Measurements from ENCODE around the gene SMC5. TPM values are rescaled to one million over a fixed set of nuclear protein-coding genes. Genes with fewer than 3 reads are reported as not detected.

The SMC5 gene
- total RNA-seq (10 to 100 TPM; 15.4 to 24.4 (median 17.0) TPM), polyA plus RNA-seq (7.7 TPM)
- long read RNA-seq, donor 1, full-length matches to known transcripts: 5 of 15 reads
- long read RNA-seq, donor 1, partial matches to known transcripts: 5 of 15 reads
- long read RNA-seq, donor 1, other reads (novel, unspliced or antisense): 5 of 15 reads
- long read RNA-seq, donor 2, full-length matches to known transcripts: 3 of 5 reads
- long read RNA-seq, donor 2, partial matches to known transcripts: 1 of 5 reads
- long read RNA-seq, donor 2, other reads (novel, unspliced or antisense): 1 of 5 reads
- long read RNA-seq, donor 3, full-length matches to known transcripts: 1 of 59 reads
- long read RNA-seq, donor 3, partial matches to known transcripts: 50 of 59 reads
- long read RNA-seq, donor 3, other reads (novel, unspliced or antisense): 8 of 59 reads
- long read RNA-seq, donor 4, full-length matches to known transcripts: 2 of 3 reads
- long read RNA-seq, donor 4, partial matches to known transcripts: 1 of 3 reads
- long read RNA-seq, donor 4, other reads (novel, unspliced or antisense): 0 of 3 reads

DNA sequence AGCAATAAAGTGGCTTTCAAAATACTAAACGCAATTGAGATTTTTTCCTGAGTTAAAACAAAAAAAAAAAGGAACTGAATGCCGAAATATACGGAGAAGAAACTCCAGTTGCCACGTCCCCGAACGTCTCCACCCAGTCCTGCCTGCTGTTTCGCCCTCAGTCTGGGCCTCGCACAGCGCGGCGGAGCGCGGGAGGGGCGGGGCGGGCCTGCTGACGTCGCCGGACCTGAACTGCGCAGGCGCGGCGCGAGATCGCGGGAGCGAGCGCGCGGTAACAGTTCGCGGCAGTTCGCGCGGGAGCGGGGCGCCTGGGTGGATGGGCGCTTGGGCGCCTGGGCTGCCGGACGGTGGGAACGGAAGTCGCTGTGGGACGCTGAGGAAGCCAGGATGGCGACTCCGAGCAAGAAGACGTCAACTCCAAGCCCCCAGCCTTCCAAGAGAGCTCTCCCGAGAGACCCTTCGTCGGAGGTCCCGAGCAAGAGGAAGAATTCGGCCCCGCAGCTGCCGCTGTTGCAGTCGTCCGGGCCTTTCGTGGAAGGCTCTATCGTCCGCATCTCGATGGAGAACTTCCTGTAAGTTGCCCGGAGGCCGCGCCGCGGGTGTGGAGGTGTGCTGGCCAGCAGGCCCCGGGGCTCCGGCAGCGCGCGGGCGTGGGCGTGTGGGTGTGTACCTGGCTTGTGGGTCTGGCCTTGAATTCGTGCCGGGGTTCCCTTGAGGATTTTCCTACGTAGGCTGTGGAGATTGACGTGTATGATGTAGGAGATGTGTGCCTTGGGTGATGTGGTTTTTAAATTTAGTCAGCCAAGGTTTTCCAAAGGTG, at the start of gene SMC5:
SMC5 (plus strand) TSS at position 287 of the 820 bp plus-strand sequence; CDS start at position 388, 101 bp downstream.
- intact Hi-C loops (cut with DNase I): no loop called here
- H3K9me3 ChIP-seq (ENCODE audit: control insufficient read depth, low read length): no peaks in the 10 kb centered on the region
- DNase-seq: peak; percentile 92 to 97 (median 96)
- H3K27me3 ChIP-seq (ENCODE audit: control insufficient read depth, insufficient read depth): no peaks in the 10 kb centered on the region
- H3K4me3 ChIP-seq (ENCODE audit: low read length): peak within 1 kb of the TSS; percentile 69
- peak within 1 kb of the TSS; percentile 87 for H3K27ac ChIP-seq (ENCODE audit: low read length)
- ATAC-seq: peak; percentile 98
- under 1% methylated on average over 75 of the region's 75 CpGs for WGBS
- peaks cover 7% of the 10 kb centered on the region for H3K4me1 ChIP-seq (ENCODE audit: control insufficient read depth, insufficient read depth, low read length)

GRCh38 chr9:70217029-70217428, 41.7 kb upstream of the SMC5 start:
- Histone ChIP-seq H3K9me3 (ENCODE audit: control insufficient read depth, low read length) (peaks cover 2% of the 10 kb centered on the region), H3K27me3 (ENCODE audit: control insufficient read depth, insufficient read depth) (no peaks in the 10 kb centered on the region), H3K4me3 (ENCODE audit: low read length) (no peak overlapping the region), H3K4me1 (ENCODE audit: control insufficient read depth, insufficient read depth, low read length) (no peaks in the 10 kb centered on the region), H3K27ac (ENCODE audit: low read length) (no peak overlapping the region)
- WGBS: 77% methylated on average over 16 of the region's 16 CpGs
- ATAC-seq (no peak), DNase-seq (peak in 2 of 3 donors; percentile 41 to 71)
- intact Hi-C loops (cut with DNase I): no loop called here

DNA sequence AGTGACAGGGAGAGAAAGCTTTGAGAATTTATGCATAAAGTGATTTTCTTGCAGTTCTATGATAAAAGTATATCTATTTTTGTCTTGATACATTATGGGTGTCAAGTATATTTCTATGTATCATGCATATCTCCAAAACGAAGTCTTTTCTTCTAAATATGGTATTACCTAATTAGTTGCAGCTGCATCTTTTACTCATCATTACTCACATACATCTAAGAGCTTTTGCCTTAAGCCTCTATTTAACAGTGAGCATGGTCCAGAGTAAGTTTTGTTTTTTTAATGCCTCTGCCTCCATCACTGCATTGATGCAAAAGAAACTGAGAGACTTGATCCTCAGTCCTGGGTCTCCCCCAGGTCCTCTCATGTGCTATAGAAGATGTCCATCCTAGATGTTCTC, 40.0 kb upstream of the SMC5 start:
- WGBS: 80% methylated on average over 1 of the region's 1 CpG
- Histone ChIP-seq H3K4me3 (ENCODE audit: low read length) (no peak overlapping the region), H3K4me1 (ENCODE audit: control insufficient read depth, insufficient read depth, low read length) (no peaks in the 10 kb centered on the region), H3K9me3 (ENCODE audit: control insufficient read depth, low read length) (no peaks in the 10 kb centered on the region), H3K27me3 (ENCODE audit: control insufficient read depth, insufficient read depth) (no peaks in the 10 kb centered on the region), H3K27ac (ENCODE audit: low read length) (no peak overlapping the region)
- DNase-seq: no peak
- ATAC-seq: no peak
- intact Hi-C loops (cut with DNase I): no loop called here

DNA sequence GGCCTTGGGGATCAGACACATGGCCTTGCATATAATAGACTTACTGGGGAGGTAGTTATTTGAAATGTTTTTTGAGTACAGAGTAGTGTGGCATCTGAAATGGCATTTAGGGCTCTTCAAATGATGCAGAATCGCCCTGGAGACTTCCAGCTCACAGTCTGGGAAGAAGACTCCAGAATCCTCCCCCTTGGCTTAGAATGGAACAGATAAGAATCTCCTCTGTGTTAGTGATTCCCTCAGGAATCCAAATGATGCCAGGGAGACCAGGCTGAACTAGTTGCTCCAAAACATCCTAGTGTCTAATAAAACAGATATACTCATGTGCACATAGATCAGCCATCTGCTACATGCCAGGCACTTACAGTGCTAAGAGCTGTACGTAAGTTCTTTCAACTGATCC, 38.6 kb upstream of the SMC5 start:
- no peak for DNase-seq
- no peak for ATAC-seq
- Histone ChIP-seq H3K4me1 (ENCODE audit: control insufficient read depth, insufficient read depth, low read length) (no peaks in the 10 kb centered on the region), H3K4me3 (ENCODE audit: low read length) (no peak overlapping the region), H3K27ac (ENCODE audit: low read length) (no peak overlapping the region), H3K27me3 (ENCODE audit: control insufficient read depth, insufficient read depth) (no peaks in the 10 kb centered on the region), H3K9me3 (ENCODE audit: control insufficient read depth, low read length) (no peaks in the 10 kb centered on the region)
- WGBS: 98% methylated on average over 2 of the region's 2 CpGs
- intact Hi-C loops (cut with DNase I): no loop called here

GRCh38 chr9:70222354-70222753, 36.4 kb upstream of the SMC5 start:
- no peaks in the 10 kb centered on the region for H3K4me1 ChIP-seq (ENCODE audit: control insufficient read depth, insufficient read depth, low read length)
- DNase-seq (no peak), ATAC-seq (no peak)
- H3K27ac ChIP-seq (ENCODE audit: low read length): no peak overlapping the region
- H3K27me3 ChIP-seq (ENCODE audit: control insufficient read depth, insufficient read depth): no peaks in the 10 kb centered on the region
- 79% methylated on average over 1 of the region's 1 CpG for WGBS
- H3K9me3 ChIP-seq (ENCODE audit: control insufficient read depth, low read length): no peaks in the 10 kb centered on the region
- no peak overlapping the region for H3K4me3 ChIP-seq (ENCODE audit: low read length)
- intact Hi-C loops (cut with DNase I): no loop called here

DNA sequence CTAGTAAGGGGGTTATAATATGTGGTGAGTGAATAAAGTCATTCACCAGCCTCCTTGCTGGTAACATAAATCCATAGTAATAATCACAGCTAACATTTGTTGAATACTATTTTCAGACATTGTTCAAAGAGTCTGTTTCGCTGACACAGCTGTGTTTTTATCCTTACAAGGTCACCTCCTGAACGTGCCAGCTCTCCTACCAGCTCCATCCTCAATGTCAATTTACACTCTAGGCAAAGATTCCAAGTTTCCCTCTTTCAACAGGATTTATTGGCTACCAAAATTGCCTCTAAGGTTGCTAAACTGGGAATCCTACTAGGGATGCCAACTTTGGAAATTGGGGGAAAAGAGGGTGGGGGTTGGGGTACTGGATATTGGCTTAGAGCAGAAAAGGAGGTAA, 30.7 kb upstream of the SMC5 start:
- DNase-seq: no peak
- Histone ChIP-seq H3K4me1 (ENCODE audit: control insufficient read depth, insufficient read depth, low read length) (no peaks in the 10 kb centered on the region), H3K27ac (ENCODE audit: low read length) (no peak overlapping the region), H3K27me3 (ENCODE audit: control insufficient read depth, insufficient read depth) (no peaks in the 10 kb centered on the region), H3K4me3 (ENCODE audit: low read length) (no peak overlapping the region), H3K9me3 (ENCODE audit: control insufficient read depth, low read length) (no peaks in the 10 kb centered on the region)
- intact Hi-C loops (cut with DNase I): loop anchor here in 1 of 4 donors (5.0 kb wide), 1 partner anchor 256 kb away; no protein-coding TSS in a partner anchor
- WGBS: 58% methylated on average over 2 of the region's 2 CpGs
- no peak for ATAC-seq

DNA sequence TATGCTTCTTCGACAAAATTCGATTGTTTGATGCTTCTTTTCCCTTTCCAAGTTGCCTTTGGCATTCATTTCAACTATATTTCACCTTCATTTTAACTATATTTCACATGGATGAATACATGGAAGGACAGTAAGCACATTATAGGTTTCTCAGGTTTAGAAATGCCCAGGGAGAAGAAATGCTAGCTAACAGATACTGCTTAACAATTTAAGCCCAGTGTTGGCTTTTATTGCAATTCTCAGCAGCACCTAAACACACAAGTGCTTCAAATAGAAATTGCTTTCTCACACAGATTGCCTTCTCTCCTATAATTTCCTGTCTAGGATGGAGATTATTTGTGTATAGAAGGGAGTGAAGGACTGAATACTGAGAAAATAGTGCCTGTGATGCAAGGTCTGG, 30.2 kb upstream of the SMC5 start:
- WGBS: 86% methylated on average over 2 of the region's 2 CpGs
- no peaks in the 10 kb centered on the region for H3K4me1 ChIP-seq (ENCODE audit: control insufficient read depth, insufficient read depth, low read length)
- no peaks in the 10 kb centered on the region for H3K27me3 ChIP-seq (ENCODE audit: control insufficient read depth, insufficient read depth)
- H3K27ac ChIP-seq (ENCODE audit: low read length): no peak overlapping the region
- intact Hi-C loops (cut with DNase I): loop anchor here in 1 of 4 donors (5.0 kb wide), 1 partner anchor 256 kb away; no protein-coding TSS in a partner anchor
- no peaks in the 10 kb centered on the region for H3K9me3 ChIP-seq (ENCODE audit: control insufficient read depth, low read length)
- no peak overlapping the region for H3K4me3 ChIP-seq (ENCODE audit: low read length)
- ATAC-seq: no peak
- no peak for DNase-seq

- no peaks in the 10 kb centered on the region for H3K27me3 ChIP-seq (ENCODE audit: control insufficient read depth, insufficient read depth)
- ATAC-seq (peak; percentile 85 to 87), DNase-seq (peak in 2 of 3 donors; percentile 73 to 74)
- intact Hi-C loops (cut with DNase I): loop anchor here in 1 of 4 donors (5.0 kb wide), 1 partner anchor 257 kb away; no protein-coding TSS in a partner anchor
- no peaks in the 10 kb centered on the region for H3K9me3 ChIP-seq (ENCODE audit: control insufficient read depth, low read length)
- H3K27ac ChIP-seq (ENCODE audit: low read length): peak overlapping the region; percentile 8
- 36% methylated on average over 4 of the region's 4 CpGs for WGBS
- H3K4me3 ChIP-seq (ENCODE audit: low read length): no peak overlapping the region
- H3K4me1 ChIP-seq (ENCODE audit: control insufficient read depth, insufficient read depth, low read length): no peaks in the 10 kb centered on the region
Observed at GRCh38 chr9:70229026-70229425, 29.8 kb upstream of the SMC5 start.

DNA sequence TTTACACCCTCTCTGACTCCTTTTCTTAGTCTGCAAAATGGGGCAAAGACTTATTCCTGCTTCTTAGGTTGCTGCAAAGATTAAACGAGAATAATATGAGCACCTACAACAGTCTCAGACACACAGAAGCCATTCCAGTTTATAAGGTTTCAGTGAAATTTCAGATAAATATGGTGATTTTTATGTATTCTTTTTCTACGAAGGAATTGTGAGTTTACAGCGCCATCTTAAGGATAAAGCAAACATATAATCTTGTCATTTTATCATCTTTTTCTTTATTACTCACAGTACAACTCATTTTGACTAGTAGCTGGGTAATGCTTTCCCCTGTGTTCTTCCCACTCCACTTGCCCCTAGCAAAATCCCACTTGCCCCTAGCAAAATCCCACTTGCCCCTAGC, 29.2 kb upstream of the SMC5 start:
- intact Hi-C loops (cut with DNase I): loop anchor here in 1 of 4 donors (5.0 kb wide), 1 partner anchor 257 kb away; no protein-coding TSS in a partner anchor
- Histone ChIP-seq H3K27ac (ENCODE audit: low read length) (peak overlapping the region; percentile 51), H3K9me3 (ENCODE audit: control insufficient read depth, low read length) (no peaks in the 10 kb centered on the region), H3K27me3 (ENCODE audit: control insufficient read depth, insufficient read depth) (no peaks in the 10 kb centered on the region), H3K4me3 (ENCODE audit: low read length) (no peak overlapping the region), H3K4me1 (ENCODE audit: control insufficient read depth, insufficient read depth, low read length) (no peaks in the 10 kb centered on the region)
- WGBS: 46% methylated on average over 3 of the region's 3 CpGs
- peak in 1 of 2 donors; percentile 46 for ATAC-seq
- no peak for DNase-seq

- no peaks in the 10 kb centered on the region for H3K9me3 ChIP-seq (ENCODE audit: control insufficient read depth, low read length)
- ATAC-seq (no peak), DNase-seq (no peak)
- 34% methylated on average over 4 of the region's 4 CpGs for WGBS
- intact Hi-C loops (cut with DNase I): loop anchor here in 1 of 4 donors (5.0 kb wide), 1 partner anchor 260 kb away; no protein-coding TSS in a partner anchor
- no peak overlapping the region for H3K4me3 ChIP-seq (ENCODE audit: low read length)
- no peaks in the 10 kb centered on the region for H3K4me1 ChIP-seq (ENCODE audit: control insufficient read depth, insufficient read depth, low read length)
- no peak overlapping the region for H3K27ac ChIP-seq (ENCODE audit: low read length)
- H3K27me3 ChIP-seq (ENCODE audit: control insufficient read depth, insufficient read depth): no peaks in the 10 kb centered on the region
Observed at GRCh38 chr9:70232476-70232875, 26.3 kb upstream of the SMC5 start.
